ENCODE measurements around the gene TGFBR3.

The TGFBR3 gene

DNA sequence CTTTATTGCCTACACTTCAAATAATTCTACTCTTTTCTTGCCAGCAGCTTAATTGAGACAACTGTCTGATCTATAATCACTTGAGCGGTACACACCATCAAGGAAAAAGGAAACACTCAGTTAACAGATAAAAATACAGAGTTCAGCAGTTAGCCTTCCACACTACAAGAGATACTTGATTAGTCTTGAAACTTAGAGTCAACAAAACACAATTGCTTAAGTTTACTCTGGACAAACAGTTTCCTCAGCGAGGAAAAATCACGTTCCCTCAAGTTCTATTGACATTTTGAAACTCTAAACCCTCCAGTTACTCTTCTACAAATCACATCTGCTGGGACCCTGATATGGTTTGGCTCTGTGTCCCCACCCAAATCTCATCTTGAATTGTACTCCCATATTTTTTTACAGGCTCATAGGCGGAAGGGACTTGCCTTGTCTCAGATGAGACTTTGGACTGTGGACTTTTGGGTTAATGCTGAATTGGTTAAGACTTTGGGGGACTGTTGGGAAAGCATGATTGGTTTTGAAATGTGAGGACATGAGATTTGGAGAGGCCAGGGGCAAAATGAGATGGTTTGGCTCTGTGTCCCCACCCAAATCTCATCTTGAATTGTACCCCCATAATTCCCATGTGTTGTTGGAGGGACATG, 244.9 kb downstream of the TGFBR3 start:
- no peak for DNase-seq (ENCODE audit: low read depth in 2 of 2)

DNA sequence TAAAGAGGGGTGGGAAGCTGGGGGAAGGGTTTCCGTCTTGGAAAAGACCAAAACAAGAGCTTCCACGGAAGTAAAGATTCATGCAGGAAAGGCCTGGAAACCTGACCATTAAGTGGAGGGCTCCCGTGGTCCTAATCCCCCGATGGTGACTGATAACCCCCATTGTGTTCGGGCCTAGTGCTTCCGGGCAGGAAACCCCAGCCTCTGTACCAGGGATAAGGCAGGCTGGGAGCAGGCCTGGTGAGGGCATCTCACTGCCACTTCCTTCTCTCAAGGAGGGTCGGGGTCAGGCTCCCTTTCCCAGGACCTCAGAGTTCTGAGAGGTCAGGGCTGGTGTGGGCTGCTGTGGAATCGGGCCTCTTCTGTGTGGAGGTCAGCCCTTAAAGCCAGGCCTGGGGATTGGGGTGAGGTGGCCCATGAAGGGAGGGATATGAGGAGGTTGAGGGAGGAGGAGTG, 248.4 kb downstream of the TGFBR3 start:
- DNase-seq (ENCODE audit: low read depth in 2 of 2) = no peak

DNA sequence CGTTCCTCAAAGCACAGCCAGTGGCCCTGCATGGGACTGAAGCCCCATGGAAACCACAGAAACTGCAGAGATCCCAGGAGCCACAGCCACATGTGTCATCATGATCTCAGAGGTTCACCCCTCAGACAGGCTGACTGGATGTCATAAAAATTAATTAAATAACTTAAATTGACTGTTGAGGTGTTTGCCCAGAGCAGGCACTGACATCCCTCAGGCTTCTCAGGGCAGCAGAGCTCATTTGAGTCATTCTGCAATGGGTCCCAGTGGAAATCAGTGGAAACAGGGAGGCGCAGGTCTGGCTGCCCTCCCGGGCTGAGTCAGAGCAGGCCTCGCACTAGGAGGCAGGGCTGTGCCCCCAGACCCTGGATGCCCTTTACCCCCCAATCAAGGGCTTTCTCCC, 250.2 kb downstream of the TGFBR3 start:
- no peak for DNase-seq (ENCODE audit: low read depth in 2 of 2)

DNA sequence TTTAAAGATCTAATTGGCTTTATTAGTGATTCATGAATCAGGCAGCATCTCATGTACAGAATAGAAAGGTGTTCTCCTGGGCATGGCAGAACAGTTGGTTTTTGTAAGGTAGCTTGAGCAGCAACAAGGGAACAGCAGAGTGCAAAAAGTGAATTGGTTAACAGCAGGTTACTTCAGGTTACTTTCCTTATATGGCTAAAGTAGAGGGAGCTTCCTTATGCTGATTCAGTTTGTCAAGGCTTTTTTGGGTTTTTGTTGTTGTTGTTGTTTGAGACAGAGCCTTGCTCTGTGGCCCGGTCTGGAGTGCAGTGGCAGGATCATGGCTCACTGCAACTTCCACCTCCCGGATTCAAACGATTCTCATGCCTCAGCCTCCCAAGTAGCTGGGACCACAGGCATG, 252.5 kb downstream of the TGFBR3 start:
- no peak for DNase-seq (ENCODE audit: low read depth in 2 of 2)

GRCh38 chr1:91631718-91632330, 254.1 kb downstream of the TGFBR3 start:
- no peak for DNase-seq (ENCODE audit: low read depth in 2 of 2)

DNA sequence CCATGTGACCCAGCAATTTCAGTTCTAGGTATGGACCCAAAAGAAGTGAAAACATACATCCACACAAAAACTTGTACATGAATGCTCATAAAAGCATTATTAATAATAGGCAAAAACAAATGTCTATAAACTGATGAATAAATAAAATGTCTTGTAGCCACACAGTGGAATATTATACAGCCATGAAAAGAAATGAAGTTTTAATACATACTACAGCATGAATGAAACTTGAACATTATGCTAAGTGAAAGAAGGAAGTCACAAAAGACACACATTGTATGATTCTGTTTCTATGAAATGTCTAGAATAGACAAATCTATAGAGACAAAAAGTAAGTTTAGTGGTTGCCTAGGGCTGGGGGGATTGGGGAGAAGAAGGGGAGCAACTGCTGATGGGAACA, 255.1 kb downstream of the TGFBR3 start:
- no peak for DNase-seq (ENCODE audit: low read depth in 2 of 2)
